K562 (cell line): ENCODE measurements around the gene CLN5. TPM values are rescaled to one million over a fixed set of nuclear protein-coding genes. Genes with fewer than 3 reads are reported as not detected.

Experiments used
- ATAC-seq: fragments of 200-7000 bp; cut with Tn5 transposase; 3 replicates; pipeline ENCODE4 v1.9.1; 2020; ENCODE audit warnings: moderate library complexity
- BruUV-seq: library from RNA; stranded (reverse); fragments of 400-500 nt; replicated peaks from 2 replicates; lab custom pipeline; 2021; lab: Mats Ljungman, UMichigan
- CTCF ChIA-PET: fragments of 300-600 bp; formaldehyde crosslinking; extraction: SDS; loops from one replicate; lab custom pipeline; 2021; ENCODE audit warnings: low intra/inter-chr PET ratio; lab: Yijun Ruan, JAX
- POLR2A ChIA-PET: fragments of 300-600, 350-650 bp; sonication (Branson Sonifier 250); formaldehyde crosslinking; extraction: SDS; loops from one replicate; lab custom pipeline; 2021; ENCODE audit warnings: antibody characterized with exemption, inconsistent platforms; lab: Yijun Ruan, JAX
- DNase-seq, 4 experiments: peaks; one replicate each; pipeline versions ENCODE4 v3.0.0 to v3.0.0-alpha.2; 2011 to 2018; ENCODE audit warnings: low spot score in 3 of 4, mixed read lengths in 3 of 4; ENCODE audit errors: extremely low read depth in 1 of 4
- FAIRE-seq: peaks from 2 replicates; lab custom pipeline; 2011; peaks lifted over from hg19 to GRCh38; lab: Jason Lieb, UNC
- H2AFZ ChIP-seq: 2 replicates; pipeline ENCODE4 v1.6.0; 2011; ENCODE audit warnings: low read depth, low read length, control low read depth, inconsistent platforms
- H3K27ac ChIP-seq: fragments of 200-600 bp; 3 replicates; pipeline ENCODE4 v1.8.0; 2011; ENCODE audit warnings: low read depth, mild to moderate bottlenecking, control low read depth, inconsistent platforms, low read length, moderate library complexity, mixed read lengths; ENCODE audit errors: extremely low read depth
- H3K27me3 ChIP-seq, 2 experiments: fragments of 300-600 bp in 1 of 2; 2 replicates in 1 of 2; 3 replicates in 1 of 2; pipeline versions ENCODE4 v1.6.0 to v1.8.0; 2011; ENCODE audit warnings: inconsistent platforms in 2 of 2, low read length in 2 of 2, mild to moderate bottlenecking in 1 of 2, mixed read lengths in 1 of 2, moderate library complexity in 1 of 2; ENCODE audit not compliant: control insufficient read depth in 2 of 2, insufficient read depth in 2 of 2
- H3K36me3 ChIP-seq: fragments of 300-600 bp; 3 replicates; pipeline ENCODE4 v1.8.0; 2011; ENCODE audit warnings: mild to moderate bottlenecking, low read length, inconsistent platforms; ENCODE audit not compliant: control insufficient read depth, insufficient read depth
- H3K4me1 ChIP-seq, 2 experiments: fragments of 200-600 bp in 1 of 2; replicated peaks in 1 of 2; 2 replicates in 1 of 2; 3 replicates in 1 of 2; pipeline versions ENCODE4 v1.5.1 to v1.8.0; 2011; ENCODE audit warnings: inconsistent platforms in 2 of 2, low read length in 2 of 2, mild to moderate bottlenecking in 1 of 2, mixed read lengths in 1 of 2, moderate library complexity in 1 of 2; ENCODE audit not compliant: control insufficient read depth in 2 of 2, insufficient read depth in 2 of 2
- H3K4me2 ChIP-seq: 2 replicates; pipeline ENCODE4 v1.6.1; 2011; ENCODE audit warnings: low read length, control low read depth, inconsistent platforms, mixed read lengths; ENCODE audit not compliant: insufficient read depth
- H3K4me3 ChIP-seq: fragments of 200-600 bp; sonication (generic), shearing (Covaris generic); 2 replicates; pipeline ENCODE4 v1.5.1; 2016; ENCODE audit warnings: control low read depth, inconsistent platforms
- H3K79me2 ChIP-seq: fragments of 200-600 bp; 3 replicates; pipeline ENCODE4 v1.8.0; 2011; ENCODE audit warnings: low read length, inconsistent platforms; ENCODE audit not compliant: control insufficient read depth, insufficient read depth
- H3K9ac ChIP-seq, 2 experiments: 2 replicates each; pipeline versions ENCODE4 v1.6.0 to v1.6.1; 2011; ENCODE audit warnings: low read depth in 2 of 2, low read length in 2 of 2, control low read depth in 1 of 2, inconsistent platforms in 1 of 2, mild to moderate bottlenecking in 1 of 2, mixed read lengths in 1 of 2; ENCODE audit not compliant: insufficient read depth in 1 of 2
- H3K9me1 ChIP-seq: one replicate; pipeline ENCODE4 v1.6.0; 2011; ENCODE audit warnings: inconsistent platforms, mild to moderate bottlenecking, low read length, moderate library complexity; ENCODE audit not compliant: control insufficient read depth, insufficient read depth
- H3K9me3 ChIP-seq: replicated peaks from 2 replicates; pipeline ENCODE4 v1.5.1; 2011; ENCODE audit warnings: low read depth, low read length, inconsistent platforms; ENCODE audit not compliant: control insufficient read depth, insufficient read depth
- H4K20me1 ChIP-seq: replicated peaks from 2 replicates; pipeline ENCODE4 v1.6.1; 2011; ENCODE audit warnings: low read length, inconsistent platforms, mixed read lengths; ENCODE audit not compliant: control insufficient read depth, insufficient read depth
- LEF1 ChIP-seq: fragments of 450-650 bp; IDR thresholded peaks from 2 replicates; pipeline ENCODE4 v1.6.1; 2016; ENCODE audit warnings: mild to moderate bottlenecking
- RB1 ChIP-seq: fragments of 450-650 bp; IDR thresholded peaks from 2 replicates; pipeline ENCODE4 v1.6.1; 2017; ENCODE audit warnings: low read depth, mild to moderate bottlenecking
- RBM34 ChIP-seq: fragments of 200-400 bp; formaldehyde crosslinking; IDR thresholded peaks from 2 replicates; pipeline ENCODE4 v1.6.1; 2018; ENCODE audit warnings: low read length, borderline replicate concordance; ENCODE audit not compliant: insufficient read depth
- SRF ChIP-seq, 2 experiments: fragments of 250-450, 450-650 bp in 1 of 2; sonication (Bioruptor Pico) in 1 of 2; sonication (generic) in 1 of 2; formaldehyde crosslinking; IDR thresholded peaks; 2 replicates each; pipeline versions ENCODE4 v1.5.0 to v1.5.1; 2020 to 2022; ENCODE audit warnings: mild to moderate bottlenecking in 1 of 2, missing genetic modification reagents in 1 of 2
- STAT6 ChIP-seq: sonication (generic); formaldehyde crosslinking; IDR thresholded peaks from 2 replicates; pipeline ENCODE4 v1.8.1; 2023; ENCODE audit warnings: mild to moderate bottlenecking, missing genetic modification reagents
- TCFL5 ChIP-seq: fragments of 250-450 bp; sonication (Bioruptor Pico); conservative IDR thresholded peaks from 2 replicates; pipeline ENCODE4 v1.6.1; 2021; ENCODE audit warnings: mild to moderate bottlenecking, moderate library complexity, matching md5 sums
- ZNF232 ChIP-seq: sonication (generic); formaldehyde crosslinking; IDR thresholded peaks from 2 replicates; pipeline ENCODE4 v1.8.0; 2022; ENCODE audit warnings: mild to moderate bottlenecking, missing genetic modification reagents
- ZNF347 ChIP-seq: fragments of 450-650 bp; formaldehyde crosslinking; IDR thresholded peaks from 2 replicates; pipeline ENCODE4 v1.4.0; 2020; ENCODE audit warnings: low read depth, mild to moderate bottlenecking, moderate library complexity
- WGBS: fragments of 100-300 bp; shearing (Covaris generic); methylation state at CpG from one replicate; pipeline ENCODE4 v1.1.6; 2016; ENCODE audit warnings: low coverage, mixed read lengths; ENCODE audit not compliant: insufficient coverage; ENCODE audit errors: missing lambda C conversion rate; 5-methylcytosine and 5-hydroxymethylcytosine counted together
- in situ Hi-C: fragments of 300-500 bp; cut with MboI; formaldehyde crosslinking; loops from 4 replicates; pipeline ENCODE4 v1.15.0; 2018; ENCODE audit warnings: inconsistent platforms, mixed read lengths
- intact Hi-C: fragments of 100-400 bp; cut with micrococcal nuclease; formaldehyde crosslinking; loops from 2 replicates; pipeline ENCODE4 v1.14.2; 2022
- polyA plus RNA-seq, 8 experiments: library from polyadenylated mRNA; depleted of rRNA in 4 of 8; stranded (reverse) in 5 of 8; unstranded in 3 of 8; fragments of >200 nt; fragmentation: Nextera tagmentation in 2 of 8; fragmentation: Illumina TruSeq in 1 of 8; extraction: Ambion mirVana in 2 of 8; extraction: Trizol in 1 of 8; gene quantifications; 2 replicates each; pipeline versions ENCODE4 v1.2.1 to v1.2.3, GENCODE V29; 2011 to 2014; ENCODE audit warnings: inconsistent platforms in 1 of 8, missing spikeins in 1 of 8
- total RNA-seq, 7 experiments: library from RNA; depleted of rRNA in 6 of 7; stranded (reverse); fragments of >200 nt in 6 of 7; fragmentation: Illumina TruSeq in 2 of 7; extraction: Trizol in 2 of 7; gene quantifications; 2 replicates each; pipeline versions ENCODE4 v1.2.1 to v1.2.3, GENCODE V29; 2011 to 2021; ENCODE audit warnings: low replicate concordance in 1 of 7
- TF ChIP-seq, protein P1 (sequence below): fragments of 250-450 bp; sonication (Bioruptor Pico); IDR thresholded peaks from 2 replicates; pipeline ENCODE4 v1.5.1; 2021; ENCODE audit warnings: mild to moderate bottlenecking
- TF ChIP-seq, protein P2 (sequence below): fragments of 250-450 bp; sonication (Bioruptor Pico); IDR thresholded peaks from 2 replicates; pipeline ENCODE4 v1.4.0; 2020

Gene CLN5
- total and polyA plus RNA-seq, 9 of the 15 experiments (the other 6 are each of a cell fraction or from before 2014, with no cell fraction given): 4.6 to 11.5 (median 7.2) TPM

DNA sequence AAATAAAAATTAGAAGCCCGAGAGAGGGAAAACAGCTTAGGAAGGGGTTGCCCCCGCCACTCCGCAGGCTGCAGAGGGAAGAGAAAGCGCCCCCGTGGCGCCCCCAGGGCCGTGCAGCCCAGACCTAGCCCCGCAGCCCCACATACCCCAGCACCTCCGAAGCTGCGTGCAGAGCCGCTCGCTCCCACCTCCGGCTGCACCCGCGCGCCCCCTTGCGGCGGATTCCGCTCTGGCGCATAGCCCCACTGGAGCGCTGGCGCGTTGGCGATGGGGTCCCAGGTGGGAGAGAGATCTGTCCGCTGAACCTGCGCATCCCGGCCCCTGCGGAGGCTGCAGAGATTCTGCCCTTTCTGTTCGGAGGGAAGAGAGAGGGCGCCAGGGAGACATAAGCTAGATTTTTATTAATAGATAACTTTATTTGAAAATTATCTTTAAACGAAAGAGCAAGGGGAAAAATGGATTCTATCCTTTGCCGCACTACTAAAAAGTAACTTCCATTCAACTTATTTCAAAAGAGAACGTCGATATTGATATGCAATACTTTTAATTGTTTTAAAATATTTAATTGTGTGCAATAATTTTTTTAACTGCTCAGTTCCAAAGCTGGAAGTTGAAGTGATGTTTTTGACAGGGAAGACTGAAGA is 11.7 kb upstream of the CLN5 start (continued):
- TF ChIP-seq ZNF232 (CRISPR knock-in tag): no peak
- no peak for TF ChIP-seq TCFL5 (CRISPR knock-in tag)
- peak; percentile 26; the same call in 1 of the 2 replicates for TF ChIP-seq RB1
- TF ChIP-seq ZNF347: no peak
- TF ChIP-seq, protein P1, sequence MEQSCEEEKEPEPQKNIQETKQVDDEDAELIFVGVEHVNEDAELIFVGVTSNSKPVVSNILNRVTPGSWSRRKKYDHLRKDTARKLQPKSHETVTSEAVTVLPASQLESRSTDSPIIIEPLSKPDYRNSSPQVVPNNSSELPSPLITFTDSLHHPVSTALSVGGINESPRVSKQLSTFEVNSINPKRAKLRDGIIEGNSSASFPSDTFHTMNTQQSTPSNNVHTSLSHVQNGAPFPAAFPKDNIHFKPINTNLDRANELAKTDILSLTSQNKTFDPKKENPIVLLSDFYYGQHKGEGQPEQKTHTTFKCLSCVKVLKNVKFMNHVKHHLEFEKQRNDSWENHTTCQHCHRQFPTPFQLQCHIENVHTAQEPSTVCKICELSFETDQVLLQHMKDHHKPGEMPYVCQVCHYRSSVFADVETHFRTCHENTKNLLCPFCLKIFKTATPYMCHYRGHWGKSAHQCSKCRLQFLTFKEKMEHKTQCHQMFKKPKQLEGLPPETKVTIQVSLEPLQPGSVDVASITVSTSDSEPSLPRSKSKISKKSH (CRISPR knock-in tag): no peak
- TF ChIP-seq RBM34: no peak
- TF ChIP-seq, all 486 proteins: peak for 15

- H3K4me2 ChIP-seq: no peak overlapping the region
- FAIRE-seq (no peak), DNase-seq (no peak), ATAC-seq (no peak)
- CTCF ChIA-PET: no interaction called here
- no peak overlapping the region for H3K9ac ChIP-seq
- no peak overlapping the region for H3K4me3 ChIP-seq
- H4K20me1 ChIP-seq: no peaks in the 10 kb centered on the region
- H3K27me3 ChIP-seq: peaks cover 0 to 4% of the 10 kb centered on the region in 2 experiments; a peak in 3 of 5 replicates
- WGBS: 12% methylated on average over 6 of the region's 6 CpGs
- no peaks in the 10 kb centered on the region for H3K9me3 ChIP-seq
- POLR2A ChIA-PET: no interaction called here
- H2AFZ ChIP-seq: no peak overlapping the region
- H3K27ac ChIP-seq: no peak overlapping the region
- H3K79me2 ChIP-seq: no peaks in the 10 kb centered on the region
- H3K36me3 ChIP-seq: no peaks in the 10 kb centered on the region
- in situ Hi-C loops (no loop called here), intact Hi-C loops (loop anchor here (10.0 kb wide), 1 partner anchor 1107 kb away; no protein-coding TSS in a partner anchor)
- no TSS peak for BruUV-seq
- no peaks in the 10 kb centered on the region for H3K9me1 ChIP-seq
- H3K4me1 ChIP-seq: peaks cover 0 to 4% of the 10 kb centered on the region in 2 experiments; a peak in 2 of 5 replicates
- no peak for TF ChIP-seq SRF (CRISPR knock-in tag; IDR thresholded peaks at IDR 0.05)
- no peak for TF ChIP-seq LEF1
- TF ChIP-seq, protein P2, sequence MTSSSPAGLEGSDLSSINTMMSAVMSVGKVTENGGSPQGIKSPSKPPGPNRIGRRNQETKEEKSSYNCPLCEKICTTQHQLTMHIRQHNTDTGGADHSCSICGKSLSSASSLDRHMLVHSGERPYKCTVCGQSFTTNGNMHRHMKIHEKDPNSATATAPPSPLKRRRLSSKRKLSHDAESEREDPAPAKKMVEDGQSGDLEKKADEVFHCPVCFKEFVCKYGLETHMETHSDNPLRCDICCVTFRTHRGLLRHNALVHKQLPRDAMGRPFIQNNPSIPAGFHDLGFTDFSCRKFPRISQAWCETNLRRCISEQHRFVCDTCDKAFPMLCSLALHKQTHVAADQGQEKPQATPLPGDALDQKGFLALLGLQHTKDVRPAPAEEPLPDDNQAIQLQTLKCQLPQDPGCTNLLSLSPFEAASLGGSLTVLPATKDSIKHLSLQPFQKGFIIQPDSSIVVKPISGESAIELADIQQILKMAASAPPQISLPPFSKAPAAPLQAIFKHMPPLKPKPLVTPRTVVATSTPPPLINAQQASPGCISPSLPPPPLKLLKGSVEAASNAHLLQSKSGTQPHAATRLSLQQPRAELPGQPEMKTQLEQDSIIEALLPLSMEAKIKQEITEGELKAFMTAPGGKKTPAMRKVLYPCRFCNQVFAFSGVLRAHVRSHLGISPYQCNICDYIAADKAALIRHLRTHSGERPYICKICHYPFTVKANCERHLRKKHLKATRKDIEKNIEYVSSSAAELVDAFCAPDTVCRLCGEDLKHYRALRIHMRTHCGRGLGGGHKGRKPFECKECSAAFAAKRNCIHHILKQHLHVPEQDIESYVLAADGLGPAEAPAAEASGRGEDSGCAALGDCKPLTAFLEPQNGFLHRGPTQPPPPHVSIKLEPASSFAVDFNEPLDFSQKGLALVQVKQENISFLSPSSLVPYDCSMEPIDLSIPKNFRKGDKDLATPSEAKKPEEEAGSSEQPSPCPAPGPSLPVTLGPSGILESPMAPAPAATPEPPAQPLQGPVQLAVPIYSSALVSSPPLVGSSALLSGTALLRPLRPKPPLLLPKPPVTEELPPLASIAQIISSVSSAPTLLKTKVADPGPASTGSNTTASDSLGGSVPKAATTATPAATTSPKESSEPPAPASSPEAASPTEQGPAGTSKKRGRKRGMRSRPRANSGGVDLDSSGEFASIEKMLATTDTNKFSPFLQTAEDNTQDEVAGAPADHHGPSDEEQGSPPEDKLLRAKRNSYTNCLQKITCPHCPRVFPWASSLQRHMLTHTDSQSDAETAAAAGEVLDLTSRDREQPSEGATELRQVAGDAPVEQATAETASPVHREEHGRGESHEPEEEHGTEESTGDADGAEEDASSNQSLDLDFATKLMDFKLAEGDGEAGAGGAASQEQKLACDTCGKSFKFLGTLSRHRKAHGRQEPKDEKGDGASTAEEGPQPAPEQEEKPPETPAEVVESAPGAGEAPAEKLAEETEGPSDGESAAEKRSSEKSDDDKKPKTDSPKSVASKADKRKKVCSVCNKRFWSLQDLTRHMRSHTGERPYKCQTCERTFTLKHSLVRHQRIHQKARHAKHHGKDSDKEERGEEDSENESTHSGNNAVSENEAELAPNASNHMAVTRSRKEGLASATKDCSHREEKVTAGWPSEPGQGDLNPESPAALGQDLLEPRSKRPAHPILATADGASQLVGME (CRISPR knock-in tag): no peak
- TF ChIP-seq STAT6: no peak
Observed at GRCh38 chr13:76982061-76982460, 9.8 kb upstream of the CLN5 start.
